SK-N-SH treated with all-trans-retinoic acid at 6 μM for 48 hours (cell line): ENCODE measurements around the gene ADAP1.

ENCODE experiments used
- ARNTL ChIP-seq: fragments of 450-650 bp; formaldehyde crosslinking; IDR thresholded peaks from 2 replicates; pipeline ENCODE4 v1.5.0; 2020; ENCODE audit warnings: low read depth, mild to moderate bottlenecking, moderate library complexity, borderline replicate concordance
- ISL1 ChIP-seq: fragments of 250-450 bp; sonication (Bioruptor Pico); IDR thresholded peaks from 2 replicates; pipeline ENCODE4 v2.1.2; 2022; ENCODE audit warnings: mild to moderate bottlenecking, moderate library complexity
- SNAI2 ChIP-seq: fragments of 250-450 bp; sonication (Bioruptor Pico); IDR thresholded peaks from 2 replicates; pipeline ENCODE4 v1.5.0; 2020; ENCODE audit warnings: mild to moderate bottlenecking, moderate library complexity
- ZFP30 ChIP-seq: fragments of 450-650 bp; formaldehyde crosslinking; IDR thresholded peaks from 2 replicates; pipeline ENCODE4 v1.5.0; 2022; ENCODE audit warnings: mild to moderate bottlenecking, moderate library complexity
- ZNF70 ChIP-seq: fragments of 450-650 bp; formaldehyde crosslinking; IDR thresholded peaks from 2 replicates; pipeline ENCODE4 v1.5.0; 2020; ENCODE audit warnings: mild to moderate bottlenecking, moderate library complexity

GRCh38 chr7:919114-919442 lies 35.4 kb downstream of the ADAP1 start:
- no peak for TF ChIP-seq ARNTL (CRISPR knock-in tag)
- no peak for TF ChIP-seq ISL1 (CRISPR knock-in tag)
- no peak for TF ChIP-seq SNAI2 (CRISPR knock-in tag)
- TF ChIP-seq ZNF70 = no peak
- no peak for TF ChIP-seq ZFP30 (CRISPR knock-in tag)
